ENCODE results near the gene CCDC18.

DNA sequence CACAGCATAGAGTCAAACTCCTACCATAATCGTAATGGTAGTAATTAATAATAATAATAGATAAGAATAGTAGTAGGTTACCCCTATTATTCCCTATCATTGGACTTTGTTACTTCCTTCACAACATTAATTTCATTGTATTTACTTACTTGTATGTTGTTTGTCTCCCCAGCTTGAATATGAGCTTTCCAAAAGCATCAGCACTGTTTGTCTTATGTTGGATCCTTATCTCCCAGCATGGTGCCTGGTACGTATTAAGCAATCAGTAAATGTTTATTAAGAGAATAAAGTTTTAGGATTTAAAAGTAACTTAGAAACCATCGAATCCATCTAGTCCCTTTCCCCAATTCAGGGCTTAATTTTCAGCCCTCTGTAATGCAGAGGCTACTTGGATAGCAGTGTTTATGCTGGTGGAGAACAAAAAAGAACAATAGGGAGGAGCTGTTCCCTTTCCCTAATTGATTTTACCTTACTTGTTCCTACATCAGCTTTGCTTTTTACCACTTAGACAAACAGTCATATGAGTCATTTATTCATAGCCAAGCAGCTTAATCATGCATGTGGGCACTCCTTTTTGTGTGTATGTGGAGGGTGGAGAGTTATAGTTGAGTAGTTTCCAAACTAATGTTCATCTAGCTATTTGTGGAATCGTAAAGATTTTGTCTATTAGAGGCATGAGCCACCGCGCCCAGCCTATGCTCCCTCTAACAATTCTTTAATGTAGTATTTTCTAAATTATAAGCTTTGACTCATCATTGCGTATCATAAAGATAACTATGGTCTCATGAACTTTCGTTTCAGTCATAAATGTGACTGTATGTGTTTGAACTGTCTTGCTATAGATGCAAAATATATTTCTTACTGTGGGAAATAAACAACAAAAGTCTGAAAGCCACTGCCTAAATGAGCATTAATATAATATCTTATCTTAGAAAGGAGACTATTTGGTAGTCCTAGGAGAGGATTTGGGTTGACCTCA lies 144.3 kb downstream of the CCDC18 start:
- TF ChIP-seq, protein P1, sequence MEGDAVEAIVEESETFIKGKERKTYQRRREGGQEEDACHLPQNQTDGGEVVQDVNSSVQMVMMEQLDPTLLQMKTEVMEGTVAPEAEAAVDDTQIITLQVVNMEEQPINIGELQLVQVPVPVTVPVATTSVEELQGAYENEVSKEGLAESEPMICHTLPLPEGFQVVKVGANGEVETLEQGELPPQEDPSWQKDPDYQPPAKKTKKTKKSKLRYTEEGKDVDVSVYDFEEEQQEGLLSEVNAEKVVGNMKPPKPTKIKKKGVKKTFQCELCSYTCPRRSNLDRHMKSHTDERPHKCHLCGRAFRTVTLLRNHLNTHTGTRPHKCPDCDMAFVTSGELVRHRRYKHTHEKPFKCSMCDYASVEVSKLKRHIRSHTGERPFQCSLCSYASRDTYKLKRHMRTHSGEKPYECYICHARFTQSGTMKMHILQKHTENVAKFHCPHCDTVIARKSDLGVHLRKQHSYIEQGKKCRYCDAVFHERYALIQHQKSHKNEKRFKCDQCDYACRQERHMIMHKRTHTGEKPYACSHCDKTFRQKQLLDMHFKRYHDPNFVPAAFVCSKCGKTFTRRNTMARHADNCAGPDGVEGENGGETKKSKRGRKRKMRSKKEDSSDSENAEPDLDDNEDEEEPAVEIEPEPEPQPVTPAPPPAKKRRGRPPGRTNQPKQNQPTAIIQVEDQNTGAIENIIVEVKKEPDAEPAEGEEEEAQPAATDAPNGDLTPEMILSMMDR (IDR thresholded peaks at IDR 0.05; ENCODE audit: insufficient read depth, low read length), result no peak
- no peak for TF ChIP-seq POLR2AphosphoS5 (IDR thresholded peaks at IDR 0.05; ENCODE audit: low read depth)
- TF ChIP-seq, protein P2, sequence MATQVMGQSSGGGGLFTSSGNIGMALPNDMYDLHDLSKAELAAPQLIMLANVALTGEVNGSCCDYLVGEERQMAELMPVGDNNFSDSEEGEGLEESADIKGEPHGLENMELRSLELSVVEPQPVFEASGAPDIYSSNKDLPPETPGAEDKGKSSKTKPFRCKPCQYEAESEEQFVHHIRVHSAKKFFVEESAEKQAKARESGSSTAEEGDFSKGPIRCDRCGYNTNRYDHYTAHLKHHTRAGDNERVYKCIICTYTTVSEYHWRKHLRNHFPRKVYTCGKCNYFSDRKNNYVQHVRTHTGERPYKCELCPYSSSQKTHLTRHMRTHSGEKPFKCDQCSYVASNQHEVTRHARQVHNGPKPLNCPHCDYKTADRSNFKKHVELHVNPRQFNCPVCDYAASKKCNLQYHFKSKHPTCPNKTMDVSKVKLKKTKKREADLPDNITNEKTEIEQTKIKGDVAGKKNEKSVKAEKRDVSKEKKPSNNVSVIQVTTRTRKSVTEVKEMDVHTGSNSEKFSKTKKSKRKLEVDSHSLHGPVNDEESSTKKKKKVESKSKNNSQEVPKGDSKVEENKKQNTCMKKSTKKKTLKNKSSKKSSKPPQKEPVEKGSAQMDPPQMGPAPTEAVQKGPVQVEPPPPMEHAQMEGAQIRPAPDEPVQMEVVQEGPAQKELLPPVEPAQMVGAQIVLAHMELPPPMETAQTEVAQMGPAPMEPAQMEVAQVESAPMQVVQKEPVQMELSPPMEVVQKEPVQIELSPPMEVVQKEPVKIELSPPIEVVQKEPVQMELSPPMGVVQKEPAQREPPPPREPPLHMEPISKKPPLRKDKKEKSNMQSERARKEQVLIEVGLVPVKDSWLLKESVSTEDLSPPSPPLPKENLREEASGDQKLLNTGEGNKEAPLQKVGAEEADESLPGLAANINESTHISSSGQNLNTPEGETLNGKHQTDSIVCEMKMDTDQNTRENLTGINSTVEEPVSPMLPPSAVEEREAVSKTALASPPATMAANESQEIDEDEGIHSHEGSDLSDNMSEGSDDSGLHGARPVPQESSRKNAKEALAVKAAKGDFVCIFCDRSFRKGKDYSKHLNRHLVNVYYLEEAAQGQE (IDR thresholded peaks at IDR 0.05; ENCODE audit: insufficient replicate concordance, low read depth), result no peak

Measured in HL-60 (cell line).